ENCODE results near the gene PLCG2.

DNA sequence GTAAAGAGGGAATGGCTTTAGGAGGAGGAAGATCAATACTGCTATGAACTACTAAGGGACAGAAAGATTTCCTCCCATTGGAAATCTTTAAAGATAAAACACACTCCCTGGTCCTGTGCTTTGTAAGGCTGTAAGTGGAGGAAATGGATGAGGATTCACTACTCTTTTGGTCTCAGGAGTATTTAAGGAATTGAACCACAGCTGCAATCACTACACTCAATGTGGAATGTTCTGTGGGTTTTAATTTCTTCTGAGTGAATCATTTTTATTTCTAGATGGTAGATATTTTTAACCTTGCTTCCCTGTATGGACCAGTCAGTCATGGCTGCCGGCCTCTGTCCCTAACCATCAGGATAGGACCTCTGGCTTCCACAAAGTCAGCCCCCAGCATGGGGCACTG, 166.6 kb downstream of the PLCG2 start:
- TF ChIP-seq, protein P1, sequence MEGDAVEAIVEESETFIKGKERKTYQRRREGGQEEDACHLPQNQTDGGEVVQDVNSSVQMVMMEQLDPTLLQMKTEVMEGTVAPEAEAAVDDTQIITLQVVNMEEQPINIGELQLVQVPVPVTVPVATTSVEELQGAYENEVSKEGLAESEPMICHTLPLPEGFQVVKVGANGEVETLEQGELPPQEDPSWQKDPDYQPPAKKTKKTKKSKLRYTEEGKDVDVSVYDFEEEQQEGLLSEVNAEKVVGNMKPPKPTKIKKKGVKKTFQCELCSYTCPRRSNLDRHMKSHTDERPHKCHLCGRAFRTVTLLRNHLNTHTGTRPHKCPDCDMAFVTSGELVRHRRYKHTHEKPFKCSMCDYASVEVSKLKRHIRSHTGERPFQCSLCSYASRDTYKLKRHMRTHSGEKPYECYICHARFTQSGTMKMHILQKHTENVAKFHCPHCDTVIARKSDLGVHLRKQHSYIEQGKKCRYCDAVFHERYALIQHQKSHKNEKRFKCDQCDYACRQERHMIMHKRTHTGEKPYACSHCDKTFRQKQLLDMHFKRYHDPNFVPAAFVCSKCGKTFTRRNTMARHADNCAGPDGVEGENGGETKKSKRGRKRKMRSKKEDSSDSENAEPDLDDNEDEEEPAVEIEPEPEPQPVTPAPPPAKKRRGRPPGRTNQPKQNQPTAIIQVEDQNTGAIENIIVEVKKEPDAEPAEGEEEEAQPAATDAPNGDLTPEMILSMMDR (IDR thresholded peaks at IDR 0.05), result no peak
- no peak for TF ChIP-seq ZFX (IDR thresholded peaks at IDR 0.05; ENCODE audit: borderline replicate concordance)
